GM21390 (cell line): ENCODE results near the gene TBL1XR1.

Source experiments
- ATAC-seq: cut with Tn5 transposase; IDR thresholded peaks from one replicate; pipeline ENCODE4 v1.9.1; 2021; ENCODE audit not compliant: unreplicated experiment

The TBL1XR1 gene

GRCh38 chr3:177110386-177110785 lies 86.9 kb downstream of the TBL1XR1 start:
- no peak for ATAC-seq

- ATAC-seq, result peak; percentile 46
Observed at GRCh38 chr3:177109688-177110330, 87.5 kb downstream of the TBL1XR1 start.

GRCh38 chr3:177108648-177109047 lies 88.6 kb downstream of the TBL1XR1 start:
- no peak for ATAC-seq

GRCh38 chr3:177107461-177108239 lies 89.6 kb downstream of the TBL1XR1 start:
- no peak for ATAC-seq

- ATAC-seq, result no peak
Observed at GRCh38 chr3:177106594-177106993, 90.7 kb downstream of the TBL1XR1 start.

- ATAC-seq, result peak; percentile 61
Observed at GRCh38 chr3:177106184-177106583, 91.1 kb downstream of the TBL1XR1 start.

- ATAC-seq, result no peak
Observed at GRCh38 chr3:177105623-177106022, 91.7 kb downstream of the TBL1XR1 start.

GRCh38 chr3:177104299-177104992 lies 92.8 kb downstream of the TBL1XR1 start:
- no peak for ATAC-seq

GRCh38 chr3:177102553-177102952 lies 94.7 kb downstream of the TBL1XR1 start:
- ATAC-seq, result no peak

- no peak for ATAC-seq
Observed at GRCh38 chr3:177098551-177098950, 98.7 kb downstream of the TBL1XR1 start.

- ATAC-seq, result no peak
Observed at GRCh38 chr3:177096615-177097014, 100.7 kb downstream of the TBL1XR1 start.

GRCh38 chr3:177093966-177094365 lies 103.3 kb downstream of the TBL1XR1 start:
- ATAC-seq, result no peak

GRCh38 chr3:177089901-177090300 lies 107.4 kb downstream of the TBL1XR1 start:
- no peak for ATAC-seq

- no peak for ATAC-seq
Observed at GRCh38 chr3:177089110-177089509, 108.2 kb downstream of the TBL1XR1 start.

- ATAC-seq, result no peak
Observed at GRCh38 chr3:177085794-177086193, 111.5 kb downstream of the TBL1XR1 start.

- ATAC-seq, result no peak
Observed at GRCh38 chr3:177084616-177085015, 112.7 kb downstream of the TBL1XR1 start.

GRCh38 chr3:177080122-177080521 lies 117.2 kb downstream of the TBL1XR1 start:
- ATAC-seq, result no peak

GRCh38 chr3:177079684-177080083 lies 117.6 kb downstream of the TBL1XR1 start:
- ATAC-seq, result no peak

GRCh38 chr3:177071496-177072156 lies 125.7 kb downstream of the TBL1XR1 start:
- ATAC-seq, result no peak

- no peak for ATAC-seq
Observed at GRCh38 chr3:177069514-177070329, 127.6 kb downstream of the TBL1XR1 start.

GRCh38 chr3:177068967-177069366 lies 128.3 kb downstream of the TBL1XR1 start:
- no peak for ATAC-seq
